GM21381 (cell line): Measurements from ENCODE around the gene CCR5AS.
"Not testable (repeated sequence)": the region's sequence is repeated elsewhere in the genome, so short reads cannot be mapped to it uniquely, and the experiment has no call there.

ENCODE experiments used
- ATAC-seq: cut with Tn5 transposase; IDR thresholded peaks from one replicate; pipeline ENCODE4 v1.9.1; 2021; ENCODE audit warnings: mild to moderate bottlenecking, moderate library complexity; ENCODE audit not compliant: unreplicated experiment

The CCR5AS gene

GRCh38 chr3:46406443-46406787 is 451 bp downstream of the CCR5AS start:
- ATAC-seq, result no peak

- ATAC-seq, result no peak
Observed at GRCh38 chr3:46405301-46406019, 1.4 kb downstream of the CCR5AS start.

- not testable (repeated sequence) for ATAC-seq
Observed at GRCh38 chr3:46402902-46403301, 4.0 kb downstream of the CCR5AS start.

- no peak for ATAC-seq
Observed at GRCh38 chr3:46401579-46401978, 5.3 kb downstream of the CCR5AS start.

GRCh38 chr3:46400846-46401245 is 6.0 kb downstream of the CCR5AS start:
- no peak for ATAC-seq

- no peak for ATAC-seq
Observed at GRCh38 chr3:46400000-46400734, 6.7 kb downstream of the CCR5AS start.

- ATAC-seq, result no peak
Observed at GRCh38 chr3:46399557-46399956, 7.3 kb downstream of the CCR5AS start.

GRCh38 chr3:46399098-46399497 is 7.8 kb downstream of the CCR5AS start:
- ATAC-seq, result no peak

GRCh38 chr3:46398186-46398955 is 8.5 kb downstream of the CCR5AS start:
- no peak for ATAC-seq

GRCh38 chr3:46397111-46397510 is 9.8 kb downstream of the CCR5AS start:
- ATAC-seq, result no peak

- ATAC-seq, result no peak
Observed at GRCh38 chr3:46395766-46396530, 10.9 kb downstream of the CCR5AS start.

- ATAC-seq, result no peak
Observed at GRCh38 chr3:46395210-46395661, 11.6 kb downstream of the CCR5AS start.

- ATAC-seq, result no peak
Observed at GRCh38 chr3:46393554-46394434, 13.1 kb downstream of the CCR5AS start.

- no peak for ATAC-seq
Observed at GRCh38 chr3:46393011-46393410, 13.9 kb downstream of the CCR5AS start.

- not testable (repeated sequence) for ATAC-seq
Observed at GRCh38 chr3:46391526-46391925, 15.3 kb downstream of the CCR5AS start.

GRCh38 chr3:46389306-46389705 is 17.6 kb downstream of the CCR5AS start:
- ATAC-seq, result no peak

GRCh38 chr3:46388847-46389246 is 18.0 kb downstream of the CCR5AS start:
- ATAC-seq, result not testable (repeated sequence)

GRCh38 chr3:46386205-46386604 is 20.7 kb downstream of the CCR5AS start:
- no peak for ATAC-seq

- no peak for ATAC-seq
Observed at GRCh38 chr3:46383951-46384330, 22.9 kb downstream of the CCR5AS start.
